Measurements from ENCODE around the gene LCN1. TPM values are rescaled to one million over a fixed set of nuclear protein-coding genes. Genes with fewer than 3 reads are reported as not detected.

Gene LCN1
- total RNA-seq = not detected

DNA sequence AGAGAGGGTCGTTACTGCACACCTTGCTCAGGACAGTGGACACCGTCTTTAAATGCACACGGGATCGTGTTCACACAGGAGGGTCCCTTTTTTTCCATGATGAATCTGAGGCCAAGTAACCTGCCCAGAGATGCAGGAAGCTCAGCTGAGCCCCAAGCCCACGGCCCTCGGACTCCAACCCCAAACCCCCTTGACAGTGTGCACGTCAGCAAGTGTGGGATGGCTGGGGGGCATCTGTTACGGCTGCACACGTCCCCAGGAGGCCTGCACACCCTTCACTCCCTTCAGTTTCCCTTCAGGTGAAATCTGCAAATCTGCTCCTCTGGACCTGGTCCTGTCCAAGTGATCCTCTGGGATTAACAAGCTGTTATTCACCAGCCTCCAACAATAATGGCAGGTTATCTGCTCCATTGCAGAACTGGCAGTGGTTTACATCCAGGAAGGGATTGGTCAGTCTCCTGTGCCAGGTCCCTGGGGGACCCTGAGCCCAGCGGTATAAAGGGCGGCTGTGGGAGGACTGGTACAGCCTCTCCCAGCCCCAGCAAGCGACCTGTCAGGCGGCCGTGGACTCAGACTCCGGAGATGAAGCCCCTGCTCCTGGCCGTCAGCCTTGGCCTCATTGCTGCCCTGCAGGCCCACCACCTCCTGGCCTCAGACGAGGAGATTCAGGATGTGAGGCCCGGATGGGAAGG is at the start of gene LCN1:
Gene LCN1, plus strand, starts transcription at position 525 of the 692 bp plus-strand sequence. Its CDS starts 58 bp downstream, at position 583.
- H3K27me3 ChIP-seq = no peaks in the 10 kb centered on the region
- no peak within 1 kb of the TSS for H3K27ac ChIP-seq
- TF ChIP-seq, protein P1, sequence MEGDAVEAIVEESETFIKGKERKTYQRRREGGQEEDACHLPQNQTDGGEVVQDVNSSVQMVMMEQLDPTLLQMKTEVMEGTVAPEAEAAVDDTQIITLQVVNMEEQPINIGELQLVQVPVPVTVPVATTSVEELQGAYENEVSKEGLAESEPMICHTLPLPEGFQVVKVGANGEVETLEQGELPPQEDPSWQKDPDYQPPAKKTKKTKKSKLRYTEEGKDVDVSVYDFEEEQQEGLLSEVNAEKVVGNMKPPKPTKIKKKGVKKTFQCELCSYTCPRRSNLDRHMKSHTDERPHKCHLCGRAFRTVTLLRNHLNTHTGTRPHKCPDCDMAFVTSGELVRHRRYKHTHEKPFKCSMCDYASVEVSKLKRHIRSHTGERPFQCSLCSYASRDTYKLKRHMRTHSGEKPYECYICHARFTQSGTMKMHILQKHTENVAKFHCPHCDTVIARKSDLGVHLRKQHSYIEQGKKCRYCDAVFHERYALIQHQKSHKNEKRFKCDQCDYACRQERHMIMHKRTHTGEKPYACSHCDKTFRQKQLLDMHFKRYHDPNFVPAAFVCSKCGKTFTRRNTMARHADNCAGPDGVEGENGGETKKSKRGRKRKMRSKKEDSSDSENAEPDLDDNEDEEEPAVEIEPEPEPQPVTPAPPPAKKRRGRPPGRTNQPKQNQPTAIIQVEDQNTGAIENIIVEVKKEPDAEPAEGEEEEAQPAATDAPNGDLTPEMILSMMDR (IDR thresholded peaks at IDR 0.05) = no peak
- intact Hi-C loops (cut with DNase I) = no loop called here
- H3K36me3 ChIP-seq = no peaks in the 10 kb centered on the region
- no peaks in the 10 kb centered on the region for H3K4me1 ChIP-seq
- DNase-seq (ENCODE audit: low spot score in 2 of 2) = peak in 1 of 2 donors; percentile 34
- no peaks in the 10 kb centered on the region for H3K9me3 ChIP-seq
- H3K4me3 ChIP-seq = no peak within 1 kb of the TSS

DNA sequence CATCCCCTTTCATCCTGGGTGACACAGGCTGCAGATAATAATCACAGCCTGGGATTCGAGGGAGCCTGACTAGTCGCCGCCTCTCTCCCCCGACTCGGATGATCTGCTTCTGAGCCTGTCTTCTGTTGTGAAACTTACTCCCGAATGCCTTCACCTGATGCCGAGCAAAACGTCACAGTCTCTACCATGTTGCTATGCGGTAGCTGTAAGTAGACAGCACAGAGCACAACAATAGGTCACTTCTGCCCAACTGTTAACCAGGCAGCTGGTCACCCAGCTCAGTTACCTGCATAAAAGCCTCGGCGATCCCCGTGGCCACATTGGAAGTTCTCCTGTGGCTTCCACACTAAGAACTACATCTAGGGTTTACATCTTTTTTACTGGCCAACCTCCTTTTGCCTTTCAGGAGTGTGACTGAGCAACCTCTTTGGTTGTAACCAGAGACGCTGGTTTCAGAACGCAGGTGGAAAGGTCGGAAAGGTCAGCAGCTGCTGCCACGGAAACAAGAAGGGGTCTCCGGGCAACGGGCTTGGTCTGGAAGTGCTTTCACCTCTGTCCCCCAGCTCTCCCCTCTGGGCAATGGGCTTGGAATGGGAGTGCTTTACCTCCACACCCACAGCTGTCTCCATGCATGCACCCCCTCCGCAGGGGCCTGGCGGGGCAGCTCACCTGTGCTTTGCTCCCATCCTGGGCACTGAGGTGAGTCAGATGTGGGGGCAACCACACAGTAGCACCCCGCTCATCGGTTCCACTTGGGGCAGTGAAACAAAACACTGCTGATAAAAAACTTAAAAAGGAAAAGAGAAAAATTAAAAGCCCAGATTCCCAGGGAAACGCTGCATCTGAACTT is 49.2 kb upstream of the LCN1 start:
- Histone ChIP-seq H3K36me3 (no peaks in the 10 kb centered on the region), H3K4me3 (no peak overlapping the region), H3K9me3 (no peaks in the 10 kb centered on the region), H3K4me1 (no peaks in the 10 kb centered on the region), H3K27me3 (no peaks in the 10 kb centered on the region), H3K27ac (no peak overlapping the region)
- intact Hi-C loops (cut with DNase I) = no loop called here
- TF ChIP-seq, protein P1 (IDR thresholded peaks at IDR 0.05) = no peak
- no peak for DNase-seq (ENCODE audit: low spot score in 2 of 2)

DNA sequence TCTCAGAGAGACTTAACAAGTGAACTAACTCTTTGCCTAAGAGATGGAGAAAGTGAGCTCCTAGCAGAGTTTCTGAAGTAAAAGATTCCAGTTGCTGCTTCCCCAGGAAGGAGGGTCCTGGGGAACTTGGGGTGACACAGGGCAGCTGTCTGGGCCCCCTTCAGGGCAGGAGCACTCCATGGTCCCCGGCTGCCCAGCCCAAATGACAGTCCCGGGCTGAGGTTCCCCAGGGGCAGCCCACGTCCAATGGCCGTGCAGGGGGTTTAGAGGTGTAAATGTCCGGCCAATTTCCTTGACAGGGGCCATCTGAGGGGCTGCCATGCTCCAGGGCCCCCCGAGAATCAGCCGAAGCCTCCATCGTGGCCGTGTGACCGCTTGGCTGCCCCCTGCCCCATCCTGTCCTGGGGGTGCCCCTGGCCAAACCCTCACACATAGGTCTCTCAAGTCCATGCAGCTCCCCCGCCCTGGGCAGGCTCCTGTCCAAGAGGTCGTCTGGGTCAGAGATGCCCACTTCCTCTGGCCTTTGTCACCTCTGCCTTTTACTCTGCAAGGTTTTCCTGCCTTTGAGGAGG is 47.2 kb upstream of the LCN1 start:
- Histone ChIP-seq H3K27ac (no peak overlapping the region), H3K27me3 (no peaks in the 10 kb centered on the region), H3K36me3 (no peaks in the 10 kb centered on the region), H3K9me3 (no peaks in the 10 kb centered on the region), H3K4me3 (no peak overlapping the region), H3K4me1 (peaks cover 0 to 3% of the 10 kb centered on the region in 2 donors)
- TF ChIP-seq, protein P1 (IDR thresholded peaks at IDR 0.05) = no peak
- intact Hi-C loops (cut with DNase I) = no loop called here
- DNase-seq (ENCODE audit: low spot score in 2 of 2) = no peak

DNA sequence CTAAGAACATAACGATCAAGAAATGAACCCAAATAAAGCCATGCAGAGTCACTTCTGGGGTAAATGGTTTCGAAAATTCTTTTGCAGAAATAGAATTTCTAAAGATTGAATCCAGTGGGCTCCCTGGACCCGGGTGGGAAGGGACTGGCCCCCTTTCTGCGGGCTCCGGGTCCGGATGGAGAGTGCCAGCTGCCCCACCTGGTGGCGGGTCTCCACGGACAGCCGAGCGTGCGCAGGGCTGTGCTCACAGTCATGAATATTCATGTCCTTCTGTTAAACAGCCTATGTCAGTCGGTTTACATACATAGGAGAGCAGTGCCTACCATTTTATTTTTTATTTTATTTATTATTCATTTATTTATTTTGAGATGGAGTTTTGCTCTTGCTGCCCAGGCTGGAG is 46.3 kb upstream of the LCN1 start:
- no peaks in the 10 kb centered on the region for H3K36me3 ChIP-seq
- intact Hi-C loops (cut with DNase I) = no loop called here

More for the DNA sequence above, 46.3 kb upstream of the LCN1 start:
- Histone ChIP-seq H3K27ac (no peak overlapping the region), H3K27me3 (no peaks in the 10 kb centered on the region), H3K4me3 (no peak overlapping the region), H3K9me3 (no peaks in the 10 kb centered on the region), H3K4me1 (peaks cover 0 to 3% of the 10 kb centered on the region in 2 donors)
- TF ChIP-seq, protein P1 (IDR thresholded peaks at IDR 0.05) = peak in 1 of 3 experiments; percentile 8
- no peak for DNase-seq (ENCODE audit: low spot score in 2 of 2)

Data from ascending aorta (tissue), 2 donors.